HG03354 (cell line): Measurements from ENCODE around the gene TNRC18.

ENCODE experiments used
- ATAC-seq: cut with Tn5 transposase; IDR thresholded peaks from one replicate; pipeline ENCODE4 v1.9.1; 2021; ENCODE audit warnings: mild to moderate bottlenecking; ENCODE audit not compliant: unreplicated experiment, poor library complexity, severe bottlenecking

The TNRC18 gene

GRCh38 chr7:5357951-5358350, 65.7 kb downstream of the TNRC18 start:
- no peak for ATAC-seq

DNA sequence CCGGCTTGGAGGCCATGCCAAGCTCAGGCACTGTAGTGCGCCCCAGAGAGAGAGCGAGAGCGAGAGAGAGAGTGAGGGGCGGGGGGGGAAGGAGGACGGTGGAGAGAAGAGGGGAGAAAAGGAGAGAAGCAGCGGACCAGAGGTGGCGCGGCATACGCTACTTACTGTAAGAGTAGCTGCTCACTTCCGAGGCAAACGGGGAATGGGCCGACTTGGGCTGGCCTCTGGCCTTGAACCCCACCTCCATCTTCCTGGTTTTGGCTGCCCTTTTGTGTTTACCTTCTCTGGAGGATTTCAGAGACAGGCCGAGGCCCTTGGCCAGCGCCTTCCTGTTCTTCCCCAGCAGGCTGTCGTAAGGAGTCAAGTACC, 66.9 kb downstream of the TNRC18 start:
- no peak for ATAC-seq

DNA sequence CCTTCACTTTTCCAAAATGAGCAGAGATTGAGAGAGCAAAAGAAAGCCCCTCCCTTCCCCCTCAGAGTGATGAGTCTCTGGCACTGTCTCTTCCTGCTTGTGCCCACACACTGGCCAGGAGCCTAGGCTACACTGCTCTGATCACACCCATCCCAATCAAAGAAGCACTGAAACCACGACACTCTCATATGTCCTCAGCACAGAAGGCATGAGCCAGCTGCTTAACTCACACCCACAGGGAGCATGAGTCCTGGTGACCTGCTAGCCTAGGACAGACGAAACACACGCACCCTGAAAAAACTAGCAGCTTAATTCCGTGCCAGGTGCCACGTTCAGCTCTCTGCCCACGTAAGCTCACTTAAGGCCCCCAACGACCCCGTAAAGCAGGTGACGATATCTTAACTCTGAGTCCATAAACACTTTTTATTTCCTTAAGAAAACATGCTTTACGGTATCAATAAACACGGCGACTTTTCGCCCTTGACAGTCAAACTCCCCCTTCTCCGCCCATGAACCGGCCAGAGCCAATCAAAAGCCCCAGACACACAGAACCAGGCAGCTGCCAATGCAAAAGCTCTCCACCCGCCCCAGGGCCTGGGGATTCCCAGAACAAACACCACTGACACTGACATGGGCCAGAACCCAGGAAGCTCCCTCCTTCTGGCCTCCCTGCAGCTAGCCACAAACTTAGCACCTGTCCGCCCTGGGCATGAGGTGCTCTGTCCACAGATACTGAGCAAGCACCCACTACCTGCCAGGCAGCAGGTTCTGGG, 69.0 kb downstream of the TNRC18 start:
- ATAC-seq, result no peak

DNA sequence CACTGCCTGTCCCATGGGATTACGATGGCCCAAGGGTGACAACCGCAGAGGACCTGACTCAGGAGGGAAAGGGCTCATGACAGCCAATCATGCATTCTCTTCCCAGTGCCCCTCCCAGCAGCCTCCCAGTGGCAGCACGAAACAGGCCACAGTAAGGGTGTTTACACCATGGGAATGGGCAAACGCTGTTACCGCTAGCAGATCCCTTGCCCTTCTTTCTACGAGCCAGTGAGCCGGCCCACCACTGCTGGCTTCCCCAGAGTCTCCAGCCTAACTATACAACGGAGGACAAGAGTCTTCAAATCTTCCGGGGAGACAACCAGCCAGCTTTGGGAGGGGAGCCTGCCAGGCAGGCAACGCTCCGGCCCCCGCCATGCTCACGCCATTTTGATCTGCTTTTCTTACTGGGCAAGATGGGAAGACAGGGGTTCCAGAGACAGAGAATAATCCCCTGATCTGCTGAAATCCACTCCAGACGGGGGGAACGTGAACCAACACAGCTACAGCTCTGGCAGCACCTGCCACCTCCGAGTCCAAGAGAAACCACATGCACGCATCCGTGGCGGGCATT, 71.1 kb downstream of the TNRC18 start:
- no peak for ATAC-seq

DNA sequence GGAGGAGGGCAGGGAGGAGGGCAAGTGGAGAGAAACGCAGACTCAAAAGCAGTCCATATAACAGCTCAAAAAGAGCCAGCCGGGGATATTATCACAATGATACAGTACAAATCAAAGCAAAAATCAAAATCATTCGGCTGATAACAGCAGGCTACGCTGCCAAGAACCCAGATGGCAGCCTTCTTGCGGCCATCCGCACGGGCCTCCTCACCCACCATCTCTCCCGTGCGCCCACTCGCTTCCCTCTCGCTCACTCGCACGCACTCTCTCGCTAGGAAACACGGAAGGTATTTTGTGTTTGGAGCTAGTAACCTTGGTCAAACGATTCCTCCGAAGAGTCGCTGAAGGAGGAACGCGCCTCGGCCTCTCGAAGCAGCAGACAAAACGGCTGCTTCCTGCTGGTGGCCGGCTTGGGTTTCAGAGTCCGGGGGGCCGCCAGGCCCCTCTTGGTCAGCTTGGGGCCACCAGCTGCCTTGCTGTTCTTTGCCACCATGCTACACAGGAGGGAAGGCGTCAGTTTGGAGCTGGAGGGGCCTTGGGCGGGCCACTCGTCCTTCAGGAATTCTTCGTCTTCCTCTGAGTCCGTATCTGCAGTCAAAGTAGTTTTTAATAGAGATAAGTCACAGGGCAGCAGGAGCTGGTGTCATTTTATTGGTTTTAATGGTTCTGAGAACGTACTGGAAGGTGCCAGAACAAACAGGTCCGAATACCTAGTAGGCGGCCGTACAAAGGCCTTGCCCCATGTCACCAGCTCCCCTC, 71.9 kb downstream of the TNRC18 start:
- ATAC-seq, result no peak

DNA sequence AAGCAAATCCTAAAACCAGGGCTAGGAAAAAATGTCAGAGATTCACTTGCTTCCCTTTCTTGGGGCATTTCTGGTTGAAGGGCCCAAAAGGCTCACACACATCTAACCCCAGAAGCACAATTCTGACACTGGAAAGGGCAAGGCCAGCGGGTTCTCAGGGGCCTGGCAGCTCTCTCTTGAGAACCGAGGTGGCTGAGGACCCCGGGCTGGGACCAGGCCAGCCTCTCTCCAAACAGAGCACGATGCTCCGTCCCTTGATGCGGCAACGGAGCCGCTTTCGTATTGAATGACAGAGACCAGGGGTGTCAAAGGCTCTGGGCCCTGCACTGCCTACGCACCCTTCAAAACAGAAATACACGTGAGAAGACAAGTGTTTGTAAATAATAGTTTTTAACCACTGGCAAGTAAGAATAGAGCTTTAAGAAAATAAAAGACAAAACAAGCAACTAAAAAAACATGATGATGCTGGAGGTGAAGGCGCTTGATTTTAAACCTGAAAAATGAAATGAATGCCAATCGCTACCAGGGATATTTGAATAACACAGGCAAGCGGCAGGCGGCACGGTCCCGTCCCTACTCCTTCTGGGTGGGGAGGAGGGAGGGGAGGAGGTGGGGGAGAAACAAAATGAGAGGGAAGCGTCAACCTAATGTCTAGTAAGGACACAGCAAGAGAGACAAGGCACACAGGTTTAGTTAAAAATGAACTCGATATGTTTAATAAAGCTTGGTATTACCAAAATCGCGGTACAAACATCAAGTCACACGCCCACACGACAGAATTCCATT, 72.8 kb downstream of the TNRC18 start:
- ATAC-seq, result no peak

DNA sequence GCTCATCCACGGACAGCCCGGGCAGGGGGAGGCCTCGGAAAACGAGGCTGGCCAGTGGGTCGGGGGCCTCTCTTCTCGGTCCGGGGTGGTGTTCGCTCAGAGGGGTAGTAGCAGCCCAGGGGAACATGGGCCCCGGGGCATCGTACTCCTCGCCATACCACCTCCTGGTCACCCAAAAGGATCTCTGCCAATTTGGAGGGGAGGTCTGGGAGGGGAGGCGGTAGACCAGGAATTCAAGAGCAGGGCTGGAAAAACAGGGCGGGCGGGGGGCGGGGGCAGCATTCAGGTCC, 73.5 kb downstream of the TNRC18 start:
- no peak for ATAC-seq

DNA sequence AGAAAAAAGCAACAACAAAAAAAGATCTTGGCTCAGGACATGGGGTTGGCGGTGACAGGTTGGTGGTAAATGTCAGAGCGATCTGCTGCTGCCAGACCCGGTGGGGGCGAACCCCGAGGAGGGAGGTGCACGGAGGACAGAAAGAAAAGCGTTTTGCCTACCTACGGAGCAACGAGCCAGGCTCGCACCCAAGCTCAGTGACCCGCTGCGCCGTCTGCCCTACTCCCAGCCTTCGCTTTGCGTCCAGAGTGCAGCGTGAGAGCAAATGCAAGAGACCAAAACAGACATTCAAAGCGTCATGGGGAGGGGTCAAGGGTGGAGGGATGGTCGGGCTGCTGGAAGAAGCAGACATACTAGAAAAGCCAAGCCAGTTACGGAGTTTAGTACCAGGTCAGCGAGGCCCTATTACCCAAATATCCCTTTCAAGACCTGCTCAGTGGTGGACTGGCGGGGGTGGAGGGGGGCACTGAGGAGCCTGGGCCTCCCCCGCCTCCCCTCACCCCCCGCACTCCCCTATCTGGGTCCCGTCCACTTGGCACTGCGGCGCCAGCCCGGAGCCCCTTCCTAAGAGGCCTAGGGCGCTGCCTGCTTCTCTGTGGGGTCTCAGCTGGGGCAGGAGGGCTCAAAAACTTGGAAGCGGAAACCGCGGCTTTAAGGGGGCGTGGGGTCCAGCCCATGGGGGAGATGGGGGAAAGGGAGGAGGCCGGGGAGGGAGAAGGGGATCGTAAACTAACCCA, 74.0 kb downstream of the TNRC18 start:
- ATAC-seq, result no peak

DNA sequence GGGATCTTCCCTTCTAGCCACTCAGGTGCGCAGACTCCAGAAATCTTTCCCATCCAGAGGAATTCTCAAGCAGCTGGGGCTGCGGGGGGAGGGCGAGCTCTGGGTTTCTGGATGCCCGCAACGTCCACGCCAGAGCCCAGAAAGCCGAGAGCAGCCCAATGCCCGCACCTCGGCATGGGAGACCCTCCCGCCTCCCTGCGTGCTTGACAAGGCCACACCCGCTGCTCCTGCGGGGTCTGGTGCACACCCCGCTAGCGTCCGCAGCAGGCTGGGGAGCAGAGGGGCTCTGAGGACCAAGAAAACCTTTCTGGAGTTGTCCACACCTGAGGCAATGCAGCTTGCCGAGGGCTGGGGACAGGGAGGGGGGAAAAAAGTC, 74.6 kb downstream of the TNRC18 start:
- no peak for ATAC-seq

DNA sequence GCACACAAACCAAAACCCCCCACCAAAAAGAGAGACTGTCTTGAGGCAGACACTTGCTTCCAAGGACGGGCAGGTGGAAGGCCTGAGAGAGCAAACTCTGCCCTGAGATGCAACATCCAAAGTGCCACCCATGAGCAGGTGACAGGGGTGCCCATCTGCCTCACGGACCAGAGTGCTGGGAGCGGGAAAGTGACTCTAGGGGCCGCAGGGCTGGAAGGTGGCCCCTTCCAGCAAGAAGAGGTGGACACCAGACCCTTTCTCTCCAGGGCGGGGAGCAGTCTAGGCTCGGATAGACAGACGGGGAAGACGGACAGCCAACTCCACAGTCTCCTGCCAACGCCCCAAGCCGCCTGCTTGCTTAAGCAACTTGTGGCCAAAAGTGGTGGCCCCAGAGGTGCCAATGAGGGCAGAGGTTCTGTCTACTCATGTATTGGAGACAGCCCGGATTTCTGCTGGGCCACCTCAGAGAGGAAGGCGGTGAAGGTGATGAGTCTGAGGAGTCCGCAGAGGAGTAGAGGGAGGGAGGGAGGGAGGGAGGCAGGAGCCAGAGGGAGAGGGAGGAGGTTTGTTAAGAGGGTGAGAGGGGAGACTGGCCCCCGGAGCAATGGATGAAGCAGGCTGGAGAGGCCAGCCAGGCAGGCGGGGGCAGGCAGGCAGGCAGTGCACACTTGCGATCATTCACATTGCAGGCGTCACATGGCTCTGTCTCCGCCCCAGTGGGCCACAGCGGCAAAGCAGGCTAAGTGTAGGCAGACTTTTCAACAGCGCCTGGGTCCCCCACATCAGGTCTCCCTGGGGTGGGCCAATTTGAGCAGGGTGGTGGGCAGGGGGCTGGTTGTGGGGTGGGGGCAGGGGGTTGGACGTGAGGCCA, 75.3 kb downstream of the TNRC18 start:
- ATAC-seq, result no peak

GRCh38 chr7:5345671-5346070, 78.0 kb downstream of the TNRC18 start:
- no peak for ATAC-seq

DNA sequence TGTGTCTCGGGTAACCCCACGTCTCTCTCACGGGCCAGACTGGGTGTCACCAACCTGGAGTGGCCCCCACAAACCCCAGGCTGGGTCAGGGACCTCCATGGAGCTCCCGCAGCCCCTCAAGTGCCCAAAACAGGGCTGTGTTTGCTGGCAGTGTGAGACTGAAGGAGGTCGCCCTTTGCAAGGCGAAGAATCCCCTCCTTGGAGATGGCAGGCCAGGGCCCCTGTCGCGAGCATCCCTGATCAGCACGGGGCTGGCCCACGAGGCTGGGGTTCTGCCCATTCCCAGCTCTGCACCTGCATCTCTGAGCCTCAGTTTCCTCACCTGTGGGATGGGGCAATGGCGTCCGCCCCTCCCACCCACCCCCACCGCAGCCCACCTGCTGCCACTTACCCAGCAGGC, 78.5 kb downstream of the TNRC18 start:
- no peak for ATAC-seq

DNA sequence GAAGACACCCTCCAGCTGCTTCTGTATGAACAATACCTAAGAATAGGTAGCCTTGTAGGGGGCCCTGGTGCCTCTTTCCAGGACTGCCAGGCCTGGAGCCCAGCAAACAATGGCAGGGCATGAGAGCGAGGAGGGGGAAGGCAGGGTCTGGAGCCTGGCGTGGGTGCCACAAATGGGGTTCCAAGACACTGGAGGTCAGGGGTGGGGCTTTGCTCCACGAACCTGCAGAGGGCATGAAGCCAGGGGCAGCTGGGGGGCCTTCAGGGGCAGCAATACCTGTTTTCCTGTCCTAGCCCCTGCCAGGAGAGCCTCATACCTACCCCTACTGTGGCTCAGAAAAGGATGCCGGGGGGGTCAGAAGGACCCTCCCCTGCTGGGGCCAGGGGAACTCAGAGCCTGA, 79.3 kb downstream of the TNRC18 start:
- no peak for ATAC-seq

GRCh38 chr7:5343884-5344283, 79.8 kb downstream of the TNRC18 start:
- ATAC-seq, result no peak

- no peak for ATAC-seq
Measured at GRCh38 chr7:5342631-5343030, 81.0 kb downstream of the TNRC18 start.

DNA sequence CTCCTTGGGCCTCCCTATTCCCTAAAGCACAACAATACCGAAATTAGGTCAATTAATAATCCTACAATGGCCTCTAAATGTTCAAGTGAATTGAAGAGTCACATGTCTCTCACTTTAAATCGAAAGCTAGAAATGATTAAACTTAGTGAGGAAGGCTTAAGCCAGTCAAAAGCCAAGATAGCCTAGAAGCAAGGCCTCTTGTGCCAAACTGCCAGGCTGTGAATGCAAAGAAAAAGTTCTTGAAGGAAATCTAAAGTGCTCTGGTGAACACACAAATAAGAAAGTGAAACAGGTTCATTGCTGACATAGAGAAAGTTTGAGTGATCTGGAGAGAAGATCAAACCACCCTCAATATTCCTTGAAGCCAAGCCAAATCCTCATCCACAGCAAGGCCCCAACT, 83.7 kb downstream of the TNRC18 start:
- ATAC-seq, result no peak

- no peak for ATAC-seq
Measured at GRCh38 chr7:5337047-5337446, 86.6 kb downstream of the TNRC18 start.

GRCh38 chr7:5334671-5335070, 89.0 kb downstream of the TNRC18 start:
- ATAC-seq, result no peak
